K562 (cell line): ENCODE measurements around the gene GHR. TPM values are rescaled to one million over a fixed set of nuclear protein-coding genes. Genes with fewer than 3 reads are reported as not detected.

Experiments used
- ATAC-seq: fragments of 200-7000 bp; cut with Tn5 transposase; 3 replicates; pipeline ENCODE4 v1.9.1; 2020; ENCODE audit warnings: moderate library complexity
- BruUV-seq: library from RNA; stranded (reverse); fragments of 400-500 nt; replicated peaks from 2 replicates; lab custom pipeline; 2021; lab: Mats Ljungman, UMichigan
- CTCF ChIA-PET: fragments of 300-600 bp; formaldehyde crosslinking; extraction: SDS; loops from one replicate; lab custom pipeline; 2021; ENCODE audit warnings: low intra/inter-chr PET ratio; lab: Yijun Ruan, JAX
- POLR2A ChIA-PET: fragments of 300-600, 350-650 bp; sonication (Branson Sonifier 250); formaldehyde crosslinking; extraction: SDS; loops from one replicate; lab custom pipeline; 2021; ENCODE audit warnings: antibody characterized with exemption, inconsistent platforms; lab: Yijun Ruan, JAX
- DNase-seq, 4 experiments: peaks; one replicate each; pipeline versions ENCODE4 v3.0.0 to v3.0.0-alpha.2; 2011 to 2018; ENCODE audit warnings: low spot score in 3 of 4, mixed read lengths in 3 of 4; ENCODE audit errors: extremely low read depth in 1 of 4
- FAIRE-seq: peaks from 2 replicates; lab custom pipeline; 2011; peaks lifted over from hg19 to GRCh38; lab: Jason Lieb, UNC
- H2AFZ ChIP-seq: 2 replicates; pipeline ENCODE4 v1.6.0; 2011; ENCODE audit warnings: low read depth, low read length, control low read depth, inconsistent platforms
- H3K27ac ChIP-seq: fragments of 200-600 bp; 3 replicates; pipeline ENCODE4 v1.8.0; 2011; ENCODE audit warnings: low read depth, mild to moderate bottlenecking, control low read depth, inconsistent platforms, low read length, moderate library complexity, mixed read lengths; ENCODE audit errors: extremely low read depth
- H3K27me3 ChIP-seq, 2 experiments: fragments of 300-600 bp in 1 of 2; 2 replicates in 1 of 2; 3 replicates in 1 of 2; pipeline versions ENCODE4 v1.6.0 to v1.8.0; 2011; ENCODE audit warnings: inconsistent platforms in 2 of 2, low read length in 2 of 2, mild to moderate bottlenecking in 1 of 2, mixed read lengths in 1 of 2, moderate library complexity in 1 of 2; ENCODE audit not compliant: control insufficient read depth in 2 of 2, insufficient read depth in 2 of 2
- H3K36me3 ChIP-seq: fragments of 300-600 bp; 3 replicates; pipeline ENCODE4 v1.8.0; 2011; ENCODE audit warnings: mild to moderate bottlenecking, low read length, inconsistent platforms; ENCODE audit not compliant: control insufficient read depth, insufficient read depth
- H3K4me1 ChIP-seq, 2 experiments: fragments of 200-600 bp in 1 of 2; replicated peaks in 1 of 2; 2 replicates in 1 of 2; 3 replicates in 1 of 2; pipeline versions ENCODE4 v1.5.1 to v1.8.0; 2011; ENCODE audit warnings: inconsistent platforms in 2 of 2, low read length in 2 of 2, mild to moderate bottlenecking in 1 of 2, mixed read lengths in 1 of 2, moderate library complexity in 1 of 2; ENCODE audit not compliant: control insufficient read depth in 2 of 2, insufficient read depth in 2 of 2
- H3K4me2 ChIP-seq: 2 replicates; pipeline ENCODE4 v1.6.1; 2011; ENCODE audit warnings: low read length, control low read depth, inconsistent platforms, mixed read lengths; ENCODE audit not compliant: insufficient read depth
- H3K4me3 ChIP-seq: fragments of 200-600 bp; sonication (generic), shearing (Covaris generic); 2 replicates; pipeline ENCODE4 v1.5.1; 2016; ENCODE audit warnings: control low read depth, inconsistent platforms
- H3K79me2 ChIP-seq: fragments of 200-600 bp; 3 replicates; pipeline ENCODE4 v1.8.0; 2011; ENCODE audit warnings: low read length, inconsistent platforms; ENCODE audit not compliant: control insufficient read depth, insufficient read depth
- H3K9ac ChIP-seq, 2 experiments: 2 replicates each; pipeline versions ENCODE4 v1.6.0 to v1.6.1; 2011; ENCODE audit warnings: low read depth in 2 of 2, low read length in 2 of 2, control low read depth in 1 of 2, inconsistent platforms in 1 of 2, mild to moderate bottlenecking in 1 of 2, mixed read lengths in 1 of 2; ENCODE audit not compliant: insufficient read depth in 1 of 2
- H3K9me1 ChIP-seq: one replicate; pipeline ENCODE4 v1.6.0; 2011; ENCODE audit warnings: inconsistent platforms, mild to moderate bottlenecking, low read length, moderate library complexity; ENCODE audit not compliant: control insufficient read depth, insufficient read depth
- H3K9me3 ChIP-seq: replicated peaks from 2 replicates; pipeline ENCODE4 v1.5.1; 2011; ENCODE audit warnings: low read depth, low read length, inconsistent platforms; ENCODE audit not compliant: control insufficient read depth, insufficient read depth
- H4K20me1 ChIP-seq: replicated peaks from 2 replicates; pipeline ENCODE4 v1.6.1; 2011; ENCODE audit warnings: low read length, inconsistent platforms, mixed read lengths; ENCODE audit not compliant: control insufficient read depth, insufficient read depth
- KLF16 ChIP-seq: IDR thresholded peaks from 2 replicates; pipeline ENCODE4 v1.6.1; 2016; ENCODE audit warnings: antibody characterized with exemption
- L3MBTL2 ChIP-seq: fragments of 450-650 bp; IDR thresholded peaks from 2 replicates; pipeline ENCODE4 v1.6.1; 2016; ENCODE audit warnings: mild to moderate bottlenecking, moderate library complexity
- MCM5 ChIP-seq: fragments of 450-650 bp; IDR thresholded peaks from 2 replicates; pipeline ENCODE4 v1.6.1; 2016; ENCODE audit warnings: low read depth
- RBBP5 ChIP-seq: fragments of 200-600 bp; sonication (generic); IDR thresholded peaks from 2 replicates; pipeline ENCODE4 v1.6.1; 2012; ENCODE audit warnings: borderline replicate concordance, mild to moderate bottlenecking, low read length, control low read depth, inconsistent platforms; ENCODE audit not compliant: insufficient read depth, poor library complexity, severe bottlenecking
- RNF219 ChIP-seq: fragments of 250-450 bp; sonication (Bioruptor Pico); IDR thresholded peaks from 2 replicates; pipeline ENCODE4 v1.5.0; 2022; ENCODE audit warnings: mild to moderate bottlenecking
- SIX5 ChIP-seq, 2 experiments: IDR thresholded peaks; 2 replicates each; pipeline ENCODE4 v1.6.1; 2011; ENCODE audit warnings: low read length in 2 of 2, borderline replicate concordance in 1 of 2, low read depth in 1 of 2, mild to moderate bottlenecking in 1 of 2, moderate library complexity in 1 of 2; ENCODE audit not compliant: insufficient read depth in 1 of 2
- TFAP4 ChIP-seq: sonication (generic); formaldehyde crosslinking; IDR thresholded peaks from 2 replicates; pipeline ENCODE4 v1.8.0; 2022; ENCODE audit warnings: missing genetic modification reagents, mild to moderate bottlenecking, moderate library complexity, borderline replicate concordance
- WGBS: fragments of 100-300 bp; shearing (Covaris generic); methylation state at CpG from one replicate; pipeline ENCODE4 v1.1.6; 2016; ENCODE audit warnings: low coverage, mixed read lengths; ENCODE audit not compliant: insufficient coverage; ENCODE audit errors: missing lambda C conversion rate; 5-methylcytosine and 5-hydroxymethylcytosine counted together
- in situ Hi-C: fragments of 300-500 bp; cut with MboI; formaldehyde crosslinking; loops from 4 replicates; pipeline ENCODE4 v1.15.0; 2018; ENCODE audit warnings: inconsistent platforms, mixed read lengths
- intact Hi-C: fragments of 100-400 bp; cut with micrococcal nuclease; formaldehyde crosslinking; loops from 2 replicates; pipeline ENCODE4 v1.14.2; 2022
- polyA plus RNA-seq, 8 experiments: library from polyadenylated mRNA; depleted of rRNA in 4 of 8; stranded (reverse) in 5 of 8; unstranded in 3 of 8; fragments of >200 nt; fragmentation: Nextera tagmentation in 2 of 8; fragmentation: Illumina TruSeq in 1 of 8; extraction: Ambion mirVana in 2 of 8; extraction: Trizol in 1 of 8; gene quantifications; 2 replicates each; pipeline versions ENCODE4 v1.2.1 to v1.2.3, GENCODE V29; 2011 to 2014; ENCODE audit warnings: inconsistent platforms in 1 of 8, missing spikeins in 1 of 8
- total RNA-seq, 7 experiments: library from RNA; depleted of rRNA in 6 of 7; stranded (reverse); fragments of >200 nt in 6 of 7; fragmentation: Illumina TruSeq in 2 of 7; extraction: Trizol in 2 of 7; gene quantifications; 2 replicates each; pipeline versions ENCODE4 v1.2.1 to v1.2.3, GENCODE V29; 2011 to 2021; ENCODE audit warnings: low replicate concordance in 1 of 7

The GHR gene
- total and polyA plus RNA-seq, 9 of the 15 experiments (the other 6 are each of a cell fraction or from before 2014, with no cell fraction given), result 0.01 to 0.13 (median 0.07) TPM; not detected in 5

GRCh38 chr5:42740920-42741319 lies 317.7 kb downstream of the GHR start:
- no peaks in the 10 kb centered on the region for H3K79me2 ChIP-seq
- DNase-seq (no peak), FAIRE-seq (no peak), ATAC-seq (no peak)
- H4K20me1 ChIP-seq, result no peaks in the 10 kb centered on the region
- in situ Hi-C loops (no loop called here), intact Hi-C loops (no loop called here)
- BruUV-seq, result no TSS peak
- no peak overlapping the region for H3K27ac ChIP-seq
- ChIA-PET CTCF (no interaction called here), POLR2A (interaction anchor here (0.5 kb wide), 1 partner anchor 43 kb away, joined by 3 read pairs; no protein-coding TSS in a partner anchor)
- H3K9me1 ChIP-seq, result no peaks in the 10 kb centered on the region
- no peak overlapping the region for H3K4me3 ChIP-seq
- H3K9me3 ChIP-seq, result no peaks in the 10 kb centered on the region
- no peaks in the 10 kb centered on the region for H3K4me1 ChIP-seq
- no peak overlapping the region for H3K9ac ChIP-seq
- H3K27me3 ChIP-seq, result no peaks in the 10 kb centered on the region
- WGBS, result 0% methylated on average over 1 of the region's 1 CpG
- H3K4me2 ChIP-seq, result no peak overlapping the region
- no peaks in the 10 kb centered on the region for H3K36me3 ChIP-seq
- TF ChIP-seq SIX5 (IDR thresholded peaks at IDR 0.05; ENCODE audit: borderline replicate concordance in 1 of 2, insufficient read depth in 1 of 2, low read depth in 1 of 2, low read length in 2 of 2) (no peak), RBBP5 (no peak), KLF16 (no peak), TFAP4 (no peak), L3MBTL2 (no peak), MCM5 (no peak), RNF219 (CRISPR knock-in tag) (no peak)
- no peak overlapping the region for H2AFZ ChIP-seq
